Colonic mucosa (tissue), 4 donors: ENCODE data around the gene ANO1. TPM values are rescaled to one million over a fixed set of nuclear protein-coding genes. Genes with fewer than 3 reads are reported as not detected.

Source experiments
- DNase-seq: peaks from one replicate; pipeline ENCODE4 v3.0.0-alpha.2; 2020
- H3K27ac ChIP-seq: fragments of 200-600 bp; one replicate; pipeline ENCODE4 v1.8.0; 2021
- H3K27me3 ChIP-seq: fragments of 200-600 bp; one replicate; pipeline ENCODE4 v1.8.0; 2021
- H3K36me3 ChIP-seq: fragments of 200-600 bp; one replicate; pipeline ENCODE4 v1.8.0; 2021
- H3K4me1 ChIP-seq: fragments of 200-600 bp; one replicate; pipeline ENCODE4 v1.8.0; 2021; ENCODE audit warnings: mild to moderate bottlenecking
- H3K4me3 ChIP-seq: fragments of 200-600 bp; one replicate; pipeline ENCODE4 v1.8.0; 2021
- H3K9ac ChIP-seq, 2 donors: one replicate each; pipeline ENCODE4 v1.7.0; 2013; ENCODE audit warnings: control low read depth in 2 of 2, low read depth in 2 of 2, low read length in 2 of 2
- H3K9me3 ChIP-seq: fragments of 200-600 bp; one replicate; pipeline ENCODE4 v1.8.0; 2021
- CTCF ChIP-seq: fragments of 200-600 bp; IDR thresholded peaks from one replicate; pipeline ENCODE4 v1.8.0; 2022; ENCODE audit warnings: antibody characterized with exemption, mild to moderate bottlenecking
- intact Hi-C: fragments of 100-400 bp; cut with DNase I; formaldehyde crosslinking; loops from one replicate; pipeline ENCODE4 v1.14.1; 2022
- total RNA-seq, 2 donors: library from RNA; stranded (reverse); fragmentation: NEBNext Ultra II Directional in 1 of 2; extraction: Animal tissue kit (Norgen Biotek cat#: 25700) in 1 of 2; gene quantifications; one replicate each; pipeline ENCODE4 v1.2.1, GENCODE V29; 2021
- donor health status: healthy.
- donor health status: DM: no; HTN: no; CAD: no.
- donor health status: DM: no; HTN: no; CAD: no.

Gene ANO1
- total RNA-seq, 2 donors from 2014 or later: 8.3 to 16.4 TPM

- no peaks in the 10 kb centered on the region for H3K27me3 ChIP-seq
- intact Hi-C loops: no loop called here
These were observed 67.0 kb downstream of the ANO1 start for GRCh38 chr11:70145071-70145470.

GRCh38 chr11:70145841-70146240, 67.7 kb downstream of the ANO1 start:
- Histone ChIP-seq H3K36me3 (no peaks in the 10 kb centered on the region), H3K9me3 (no peaks in the 10 kb centered on the region), H3K27ac (no peak overlapping the region), H3K4me3 (no peak overlapping the region), H3K4me1 (no peaks in the 10 kb centered on the region), H3K27me3 (no peaks in the 10 kb centered on the region), H3K9ac (no peak overlapping the region)
- intact Hi-C loops: no loop called here
- TF ChIP-seq CTCF: no peak
- no peak for DNase-seq

More at GRCh38 chr11:70145071-70145470, 67.0 kb downstream of the ANO1 start:
- H3K27ac ChIP-seq: no peak overlapping the region
- H3K9ac ChIP-seq: no peak overlapping the region
- no peak for DNase-seq
- no peak for TF ChIP-seq CTCF
- no peaks in the 10 kb centered on the region for H3K9me3 ChIP-seq
- H3K4me3 ChIP-seq: no peak overlapping the region
- no peaks in the 10 kb centered on the region for H3K36me3 ChIP-seq
- H3K4me1 ChIP-seq: no peaks in the 10 kb centered on the region

GRCh38 chr11:70146299-70146698, 68.2 kb downstream of the ANO1 start:
- Histone ChIP-seq H3K36me3 (no peaks in the 10 kb centered on the region), H3K4me1 (no peaks in the 10 kb centered on the region), H3K27me3 (no peaks in the 10 kb centered on the region), H3K9me3 (no peaks in the 10 kb centered on the region), H3K27ac (no peak overlapping the region), H3K9ac (no peak overlapping the region), H3K4me3 (no peak overlapping the region)
- intact Hi-C loops: no loop called here
- no peak for DNase-seq
- no peak for TF ChIP-seq CTCF

- intact Hi-C loops: no loop called here
- Histone ChIP-seq H3K27me3 (no peaks in the 10 kb centered on the region), H3K4me1 (no peaks in the 10 kb centered on the region), H3K4me3 (no peak overlapping the region), H3K9ac (no peak overlapping the region), H3K27ac (no peak overlapping the region), H3K36me3 (no peaks in the 10 kb centered on the region), H3K9me3 (no peaks in the 10 kb centered on the region)
- TF ChIP-seq CTCF: no peak
- no peak for DNase-seq
These were observed 68.9 kb downstream of the ANO1 start for GRCh38 chr11:70146895-70147520.

- Histone ChIP-seq H3K27ac (no peak overlapping the region), H3K4me1 (no peaks in the 10 kb centered on the region), H3K27me3 (no peaks in the 10 kb centered on the region), H3K4me3 (no peak overlapping the region), H3K9me3 (no peaks in the 10 kb centered on the region), H3K9ac (no peak overlapping the region), H3K36me3 (no peaks in the 10 kb centered on the region)
- intact Hi-C loops: no loop called here
- no peak for DNase-seq
- TF ChIP-seq CTCF: no peak
These were observed 69.6 kb downstream of the ANO1 start for GRCh38 chr11:70147668-70148067.
